Right atrium auricular region (tissue), 2 donors: Measurements from ENCODE around the gene MYO9A. TPM values are rescaled to one million over a fixed set of nuclear protein-coding genes. Genes with fewer than 3 reads are reported as not detected.

Experiments used
- DNase-seq: peaks from one replicate; pipeline ENCODE4 v3.0.0-alpha.2; 2019; ENCODE audit warnings: low spot score
- H3K27ac ChIP-seq, 2 donors: fragments of 200-600 bp; sonication (generic); 1 replicate in 1 of 2; 2 replicates in 1 of 2; pipeline ENCODE4 v1.5.1; 2016 to 2019
- H3K27me3 ChIP-seq, 2 donors: fragments of 200-600 bp; sonication (generic); one replicate each; pipeline versions ENCODE4 v1.5.1 to v1.6.0; 2017 to 2019
- H3K36me3 ChIP-seq: fragments of 200-600 bp; sonication (generic); one replicate; pipeline ENCODE4 v1.5.1; 2016
- H3K4me1 ChIP-seq, 2 donors: fragments of 200-600 bp; sonication (generic); one replicate each; pipeline versions ENCODE4 v1.5.1 to v1.6.0; 2017 to 2019
- H3K4me3 ChIP-seq, 2 donors: fragments of 200-600 bp; sonication (generic); 1 replicate in 1 of 2; 2 replicates in 1 of 2; pipeline ENCODE4 v1.5.1; 2017 to 2019; ENCODE audit warnings: mild to moderate bottlenecking in 1 of 2, moderate library complexity in 1 of 2
- H3K9me3 ChIP-seq, 2 donors: fragments of 200-600 bp; sonication (generic); one replicate each; pipeline ENCODE4 v1.5.1; 2019
- total RNA-seq, 2 donors: library from RNA; depleted of rRNA; stranded (reverse); fragments of >200 nt; gene quantifications; one replicate each; pipeline ENCODE4 v1.1.0, GENCODE V29; 2016
- TF ChIP-seq, protein P1 (sequence below), 2 donors: fragments of 200-600 bp; sonication (generic); IDR thresholded peaks; one replicate each; pipeline ENCODE4 v1.5.1; 2019; ENCODE audit warnings: antibody characterized with exemption in 2 of 2

The MYO9A gene
- total RNA-seq, 2 donors from 2014 or later, result 23.4 to 24.1 TPM

DNA sequence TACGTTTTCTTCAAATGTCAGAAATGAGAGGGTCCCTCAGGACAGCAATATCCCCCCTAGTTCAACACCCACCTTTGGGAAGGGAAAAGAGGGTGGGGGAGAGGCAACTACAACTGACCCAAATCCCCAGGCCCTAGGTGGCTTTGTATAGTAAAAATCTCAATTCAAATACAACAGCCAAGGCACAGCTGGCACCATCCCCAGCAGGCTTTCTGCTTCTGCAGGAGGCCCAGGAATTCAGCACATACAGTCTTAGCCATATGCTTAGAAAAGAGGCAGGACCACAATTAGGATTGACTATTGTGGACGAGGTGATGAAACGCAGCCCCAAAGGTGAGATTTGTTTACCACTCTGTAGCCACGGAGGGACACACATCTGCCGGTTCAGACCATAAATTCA lies 291.8 kb downstream of the MYO9A start:
- H3K27me3 ChIP-seq, result no peaks in the 10 kb centered on the region
- TF ChIP-seq, protein P1, sequence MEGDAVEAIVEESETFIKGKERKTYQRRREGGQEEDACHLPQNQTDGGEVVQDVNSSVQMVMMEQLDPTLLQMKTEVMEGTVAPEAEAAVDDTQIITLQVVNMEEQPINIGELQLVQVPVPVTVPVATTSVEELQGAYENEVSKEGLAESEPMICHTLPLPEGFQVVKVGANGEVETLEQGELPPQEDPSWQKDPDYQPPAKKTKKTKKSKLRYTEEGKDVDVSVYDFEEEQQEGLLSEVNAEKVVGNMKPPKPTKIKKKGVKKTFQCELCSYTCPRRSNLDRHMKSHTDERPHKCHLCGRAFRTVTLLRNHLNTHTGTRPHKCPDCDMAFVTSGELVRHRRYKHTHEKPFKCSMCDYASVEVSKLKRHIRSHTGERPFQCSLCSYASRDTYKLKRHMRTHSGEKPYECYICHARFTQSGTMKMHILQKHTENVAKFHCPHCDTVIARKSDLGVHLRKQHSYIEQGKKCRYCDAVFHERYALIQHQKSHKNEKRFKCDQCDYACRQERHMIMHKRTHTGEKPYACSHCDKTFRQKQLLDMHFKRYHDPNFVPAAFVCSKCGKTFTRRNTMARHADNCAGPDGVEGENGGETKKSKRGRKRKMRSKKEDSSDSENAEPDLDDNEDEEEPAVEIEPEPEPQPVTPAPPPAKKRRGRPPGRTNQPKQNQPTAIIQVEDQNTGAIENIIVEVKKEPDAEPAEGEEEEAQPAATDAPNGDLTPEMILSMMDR (IDR thresholded peaks at IDR 0.05), result no peak
- no peak for DNase-seq
- H3K9me3 ChIP-seq, result peaks cover 0 to 19% of the 10 kb centered on the region in 2 donors
- H3K27ac ChIP-seq, result no peak overlapping the region
- H3K4me3 ChIP-seq, result no peak overlapping the region
- H3K4me1 ChIP-seq, result no peaks in the 10 kb centered on the region
- peaks cover 42% of the 10 kb centered on the region for H3K36me3 ChIP-seq

DNA sequence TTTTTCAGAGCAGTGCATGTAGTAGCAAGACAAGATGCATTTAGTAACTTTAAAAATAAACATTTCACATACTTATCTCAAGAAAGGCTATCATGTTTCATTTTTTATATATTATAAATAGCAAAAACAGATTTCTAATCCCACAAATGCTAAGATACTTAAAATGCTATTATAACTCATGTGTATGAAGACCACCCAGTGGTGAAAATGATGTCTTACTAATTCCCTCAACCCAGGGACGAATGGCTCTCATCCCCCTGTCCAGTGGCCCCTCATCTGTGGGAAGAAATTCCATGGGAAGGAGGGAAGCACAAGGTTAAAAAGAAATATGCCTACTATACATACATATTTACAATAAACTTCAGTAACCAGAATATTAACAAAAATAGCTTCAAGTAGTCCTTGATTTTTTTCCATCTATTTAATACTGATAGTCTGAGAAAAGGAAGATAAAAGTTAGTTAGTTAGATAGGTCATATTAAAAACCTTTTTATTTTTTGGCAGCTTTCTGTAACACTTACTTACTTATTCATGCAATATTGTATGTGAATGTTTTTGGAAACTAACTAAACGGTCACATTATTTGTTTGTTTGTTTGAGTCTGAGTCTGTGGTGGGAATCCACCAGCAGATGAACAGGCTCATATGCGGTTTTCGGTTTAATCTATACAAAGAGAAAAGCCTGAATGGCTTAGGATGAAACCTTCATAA lies 292.8 kb downstream of the MYO9A start:
- Histone ChIP-seq H3K36me3 (peaks cover 45% of the 10 kb centered on the region), H3K9me3 (peaks cover 0 to 22% of the 10 kb centered on the region in 2 donors)

DNA sequence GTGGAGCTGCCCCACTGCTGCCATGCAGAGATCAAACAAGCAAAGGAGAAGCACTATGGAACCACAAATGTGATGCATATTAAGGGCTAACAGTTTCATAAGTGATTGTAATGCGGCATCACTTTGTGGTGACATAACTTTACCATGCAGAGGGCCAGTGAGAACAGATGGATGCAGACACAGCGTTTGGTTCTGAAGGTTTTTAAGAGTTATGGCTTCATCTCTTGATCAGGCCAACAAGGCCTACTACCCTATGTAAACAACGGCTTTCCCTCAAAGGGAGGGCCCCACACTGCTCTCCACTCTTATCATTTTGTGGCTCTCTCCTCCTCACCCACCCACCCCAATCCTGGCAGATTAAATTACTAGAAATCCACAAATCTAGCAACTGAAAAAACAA lies 294.1 kb downstream of the MYO9A start:
- H3K4me1 ChIP-seq, result no peaks in the 10 kb centered on the region
- no peaks in the 10 kb centered on the region for H3K27me3 ChIP-seq
- TF ChIP-seq, protein P1 (IDR thresholded peaks at IDR 0.05), result no peak
- DNase-seq, result no peak
- peaks cover 0 to 22% of the 10 kb centered on the region in 2 donors for H3K9me3 ChIP-seq
- H3K27ac ChIP-seq, result no peak overlapping the region
- H3K4me3 ChIP-seq, result no peak overlapping the region
- peaks cover 36% of the 10 kb centered on the region for H3K36me3 ChIP-seq

More for the DNA sequence above, 292.8 kb downstream of the MYO9A start:
- TF ChIP-seq, protein P1 (IDR thresholded peaks at IDR 0.05), result no peak
- no peak for DNase-seq
- Histone ChIP-seq H3K4me1 (no peaks in the 10 kb centered on the region), H3K4me3 (no peak overlapping the region), H3K27ac (no peak overlapping the region), H3K27me3 (no peaks in the 10 kb centered on the region)

- Histone ChIP-seq H3K36me3 (peaks cover 36% of the 10 kb centered on the region), H3K27me3 (no peaks in the 10 kb centered on the region), H3K4me1 (no peaks in the 10 kb centered on the region), H3K9me3 (peaks cover 0 to 22% of the 10 kb centered on the region in 2 donors), H3K27ac (no peak overlapping the region), H3K4me3 (no peak overlapping the region)
- TF ChIP-seq, protein P1 (IDR thresholded peaks at IDR 0.05), result no peak
- no peak for DNase-seq
Observed at GRCh38 chr15:71822890-71823630, 294.9 kb downstream of the MYO9A start.

DNA sequence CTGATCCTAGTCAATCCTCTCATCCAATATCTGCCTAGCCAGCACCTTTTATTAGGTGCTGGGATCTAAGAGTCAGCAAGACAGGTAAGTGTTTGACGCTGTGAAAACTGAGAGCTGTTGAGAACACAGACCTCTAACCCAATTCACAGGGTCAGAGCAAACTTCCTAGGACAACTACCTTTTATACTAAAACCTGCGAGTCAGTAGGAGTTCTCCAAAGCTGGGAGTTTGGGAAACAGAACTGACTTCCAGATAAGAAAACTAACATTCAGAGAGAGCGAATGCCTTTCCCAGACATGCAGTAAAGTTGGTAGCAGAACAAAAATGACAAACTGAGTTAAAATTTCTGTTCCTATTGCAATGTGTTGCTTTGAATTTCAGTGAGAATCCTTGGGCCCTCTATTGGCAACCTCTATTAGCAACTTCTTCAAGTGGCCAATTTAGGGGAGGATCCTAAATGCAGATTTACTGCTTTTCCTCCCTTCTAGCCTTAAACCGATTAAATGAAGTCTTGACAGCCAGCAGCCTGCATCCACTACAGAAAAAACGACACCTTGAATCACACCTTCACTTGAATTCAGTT lies 296.3 kb downstream of the MYO9A start:
- Histone ChIP-seq H3K27me3 (no peaks in the 10 kb centered on the region), H3K4me3 (no peak overlapping the region), H3K36me3 (peaks cover 28% of the 10 kb centered on the region), H3K9me3 (peaks cover 0 to 22% of the 10 kb centered on the region in 2 donors), H3K27ac (no peak overlapping the region), H3K4me1 (no peaks in the 10 kb centered on the region)
- DNase-seq, result no peak
- TF ChIP-seq, protein P1 (IDR thresholded peaks at IDR 0.05), result no peak
